Fibroblast of villous mesenchyme (primary cell): ENCODE results near the gene KLHL6. TPM values are rescaled to one million over a fixed set of nuclear protein-coding genes. Genes with fewer than 3 reads are reported as not detected.

Experiments
- DNase-seq: peaks from one replicate; pipeline ENCODE4 v3.0.0-alpha.2; 2010; ENCODE audit warnings: low read depth
- H3K4me3 ChIP-seq: 2 replicates; pipeline ENCODE4 v1.5.1; 2011; ENCODE audit warnings: low read depth, mild to moderate bottlenecking, low read length
- CTCF ChIP-seq: IDR thresholded peaks from 2 replicates; pipeline ENCODE4 v1.5.1; 2012; ENCODE audit warnings: low read depth, mild to moderate bottlenecking, low read length; ENCODE audit not compliant: insufficient read depth
- total RNA-seq: library from RNA; depleted of rRNA; stranded (reverse); fragments of >200 nt; gene quantifications from 2 replicates; pipeline ENCODE4 v1.2.3, GENCODE V29; 2012

Gene KLHL6
- total RNA-seq, 1 donor: not detected

DNA sequence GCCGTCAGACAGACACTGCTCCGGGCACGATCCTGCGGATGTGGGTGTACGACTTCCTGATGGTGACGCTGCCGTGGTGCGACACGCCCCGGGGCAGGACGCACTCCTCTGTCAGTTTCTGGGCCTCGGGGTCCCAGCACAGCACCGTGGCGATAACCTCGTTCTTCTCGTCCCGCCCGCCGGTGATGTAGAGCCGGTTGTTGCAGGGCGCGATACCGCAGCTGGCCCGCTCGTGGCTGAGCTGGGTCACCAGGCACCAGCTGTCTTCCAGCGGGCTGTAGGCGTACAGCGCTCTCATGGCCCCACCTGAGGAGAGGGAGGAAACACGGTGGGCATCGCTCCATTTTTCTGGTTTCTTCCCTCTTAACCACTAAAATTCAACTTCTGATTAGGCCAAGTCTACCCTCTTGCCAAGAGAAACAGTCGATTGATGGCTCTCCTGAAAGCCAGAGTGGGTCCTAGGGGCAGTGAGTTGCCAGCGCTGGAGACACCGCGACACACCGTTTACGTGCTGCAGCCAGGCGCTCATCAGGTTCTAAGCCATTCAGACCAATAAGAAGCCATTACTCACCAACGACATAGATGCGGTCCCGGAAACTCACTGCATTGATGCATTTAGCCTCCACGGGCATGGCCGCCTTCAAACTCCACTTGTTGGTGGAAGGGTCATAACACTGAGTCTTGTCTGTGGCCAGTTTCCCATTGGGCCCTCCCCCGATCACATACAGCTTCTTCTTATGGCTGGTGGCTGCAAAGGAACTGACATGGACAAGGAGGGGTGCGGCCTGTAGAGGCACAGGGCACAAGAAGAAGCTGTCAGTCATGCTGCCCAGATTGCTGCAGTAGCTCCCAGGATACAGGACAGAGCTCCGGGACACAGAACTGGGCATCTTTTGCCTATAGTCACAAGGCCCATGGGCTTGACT, 63.3 kb downstream of the KLHL6 start:
- no peak overlapping the region for H3K4me3 ChIP-seq
- no peak for TF ChIP-seq CTCF
- DNase-seq: no peak

- no peak for TF ChIP-seq CTCF
- no peak for DNase-seq
These were observed 64.2 kb downstream of the KLHL6 start for GRCh38 chr3:183491109-183491922.

GRCh38 chr3:183490653-183491052, 64.9 kb downstream of the KLHL6 start:
- no peak for DNase-seq
- H3K4me3 ChIP-seq: no peak overlapping the region
- no peak for TF ChIP-seq CTCF

More at GRCh38 chr3:183491109-183491922, 64.2 kb downstream of the KLHL6 start:
- no peak overlapping the region for H3K4me3 ChIP-seq

DNA sequence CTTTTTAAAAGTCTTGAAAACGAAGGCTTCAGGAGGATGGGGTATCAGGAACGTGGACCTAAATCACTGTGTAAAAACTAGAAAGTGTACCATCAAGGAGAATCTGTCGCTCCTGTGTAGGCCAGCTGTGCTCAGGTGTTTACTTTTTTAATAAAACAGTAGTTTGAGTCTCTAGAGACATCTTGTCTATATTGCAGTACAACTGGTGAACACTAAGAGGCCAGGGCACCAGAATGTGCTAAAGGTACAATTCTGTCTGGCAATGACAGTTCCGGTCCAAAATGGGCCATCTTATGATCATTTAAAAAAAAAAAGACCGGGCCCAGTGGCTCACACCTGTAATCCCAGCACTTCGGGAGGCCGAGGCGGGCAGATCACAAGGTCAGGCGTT, 65.3 kb downstream of the KLHL6 start:
- no peak for DNase-seq
- TF ChIP-seq CTCF: no peak
- H3K4me3 ChIP-seq: no peak overlapping the region

- H3K4me3 ChIP-seq: no peak overlapping the region
- peak; percentile 22 for DNase-seq
- TF ChIP-seq CTCF: no peak
These were observed 65.9 kb downstream of the KLHL6 start for GRCh38 chr3:183489455-183490210.

DNA sequence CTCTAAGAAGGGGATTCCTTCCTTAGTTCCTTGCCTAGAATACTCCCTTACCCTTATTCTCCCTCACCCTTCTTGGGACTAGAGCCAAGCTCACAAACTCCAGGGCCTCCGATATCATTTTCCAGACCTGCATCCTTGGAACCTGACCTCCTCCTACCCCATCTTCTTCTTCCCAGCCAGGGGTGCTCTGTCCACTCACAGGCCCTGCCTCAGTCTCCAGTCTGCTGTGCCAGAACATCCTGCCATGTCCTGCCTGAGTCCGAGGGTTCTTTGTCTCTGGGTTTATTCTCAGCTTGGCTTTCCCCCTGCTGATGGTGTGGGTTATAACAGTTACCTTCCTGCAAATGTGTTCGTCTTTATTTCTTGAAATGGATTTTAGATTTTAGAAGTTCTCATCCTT, 67.2 kb downstream of the KLHL6 start:
- TF ChIP-seq CTCF: no peak
- no peak for DNase-seq
- H3K4me3 ChIP-seq: no peak overlapping the region
